GM11168 (cell line): ENCODE measurements around the gene LRRC75A.
"Not testable (repeated sequence)": the region's sequence is repeated elsewhere in the genome, so short reads cannot be mapped to it uniquely, and the experiment has no call there.

Experiments used
- in situ Hi-C: fragments of 300-500 bp; cut with MboI; formaldehyde crosslinking; loops from one replicate; pipeline ENCODE4 v1.12.0; 2022; ENCODE audit warnings: low sequenced_read_pairs; ENCODE audit not compliant: unreplicated experiment

The LRRC75A gene

DNA sequence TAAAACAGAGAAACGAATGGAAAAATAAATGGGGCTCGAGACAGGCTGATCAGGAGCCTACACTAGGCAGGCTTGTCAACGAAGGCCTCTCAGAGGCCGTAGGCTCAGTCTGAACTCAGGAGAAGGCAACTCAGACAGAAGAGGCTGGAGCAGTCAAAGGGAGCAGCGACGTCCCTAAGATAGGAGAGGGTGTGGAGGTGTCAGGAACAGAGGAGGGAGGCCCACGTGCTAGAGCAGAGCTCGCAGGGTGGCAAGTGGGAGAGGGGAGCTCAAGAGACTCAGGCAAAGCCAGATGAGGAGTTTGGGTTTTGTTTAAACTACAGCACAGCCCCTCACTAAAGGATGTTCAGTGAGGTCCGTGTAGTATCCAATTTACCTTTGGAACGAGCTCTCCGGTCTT lies 32.7 kb downstream of the LRRC75A start:
- in situ Hi-C loops: no loop called here

DNA sequence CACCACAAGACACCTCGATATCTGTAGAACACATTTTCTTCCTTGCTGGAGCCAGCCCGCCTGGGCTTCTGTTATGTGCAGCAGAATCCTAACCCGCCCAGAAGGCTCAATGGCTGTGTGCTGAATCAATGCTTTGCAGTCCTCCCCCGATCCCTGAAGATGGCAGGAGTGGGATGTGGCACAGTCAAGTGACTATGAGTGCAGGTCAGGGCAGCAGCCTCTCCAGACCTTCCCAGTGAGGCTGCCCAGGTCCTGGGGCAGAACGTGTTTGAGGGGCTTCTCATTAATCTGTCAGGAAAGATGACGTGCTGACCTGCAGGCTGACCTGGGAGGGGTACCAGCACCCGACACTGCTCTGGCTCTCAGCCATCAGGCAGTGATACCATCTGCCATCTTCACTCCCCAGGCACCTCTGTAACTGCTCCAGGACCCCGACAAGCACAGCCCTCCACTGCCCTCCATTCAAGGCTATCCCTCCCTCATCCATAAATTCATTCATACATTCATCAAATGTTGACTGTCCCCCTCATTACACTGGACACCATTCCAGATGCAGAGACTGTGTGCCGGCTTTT lies 35.2 kb downstream of the LRRC75A start:
- in situ Hi-C loops: no loop called here

DNA sequence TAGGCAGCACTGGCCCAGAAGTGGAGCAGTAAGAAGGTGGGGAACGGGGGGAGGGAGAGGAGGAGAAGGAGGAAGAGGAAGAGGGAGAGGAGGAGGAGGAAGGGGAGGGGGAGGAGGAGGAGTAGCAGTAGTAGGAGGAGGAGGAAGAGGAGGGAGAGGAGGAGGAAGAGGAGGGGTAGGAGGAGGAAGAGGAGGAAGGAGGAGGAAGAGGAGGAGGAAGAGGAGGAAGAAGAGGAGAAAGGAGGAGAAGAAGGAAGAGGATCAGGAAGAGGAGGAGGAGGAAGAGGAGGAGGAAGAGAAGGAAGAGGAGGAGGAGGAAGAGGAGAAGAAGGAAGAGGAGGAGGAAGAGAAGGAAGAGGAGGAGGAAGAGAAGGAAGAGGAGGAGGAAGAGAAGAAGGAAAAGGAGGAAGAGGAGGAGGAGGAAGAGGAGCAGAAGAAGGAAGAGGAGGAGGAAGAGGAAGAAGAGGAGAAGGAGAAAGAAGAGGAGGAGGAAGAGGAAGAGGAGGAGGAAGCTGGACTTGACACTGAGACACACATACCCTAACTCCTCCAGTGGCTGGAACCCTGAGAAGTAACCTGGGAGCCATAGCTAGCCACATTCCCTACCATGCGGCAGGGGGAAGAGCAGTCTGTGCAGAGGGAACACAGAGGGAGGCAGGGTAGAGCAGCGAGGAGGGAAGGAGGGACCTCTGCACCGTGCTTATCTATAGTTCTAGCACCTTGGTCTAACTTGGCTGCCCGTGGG lies 35.8 kb downstream of the LRRC75A start:
- in situ Hi-C loops: no loop called here

DNA sequence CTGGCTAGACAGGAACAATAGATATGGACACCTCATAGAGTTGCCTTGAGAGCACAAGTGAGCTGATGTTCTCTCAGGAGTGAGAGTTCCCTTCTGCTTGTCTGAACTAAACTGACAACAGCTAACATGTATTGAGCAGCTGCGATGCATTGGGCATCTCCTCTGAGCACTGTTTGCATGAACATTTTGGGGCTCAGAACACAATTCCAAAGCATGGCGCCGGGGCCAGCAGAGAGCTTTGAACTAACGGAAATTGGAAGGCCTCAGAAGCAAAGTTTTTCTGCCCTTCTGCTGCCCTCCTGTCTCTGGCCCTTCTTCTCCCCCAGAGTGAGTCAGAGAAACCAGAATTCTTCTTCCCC lies 38.5 kb downstream of the LRRC75A start:
- in situ Hi-C loops: no loop called here

DNA sequence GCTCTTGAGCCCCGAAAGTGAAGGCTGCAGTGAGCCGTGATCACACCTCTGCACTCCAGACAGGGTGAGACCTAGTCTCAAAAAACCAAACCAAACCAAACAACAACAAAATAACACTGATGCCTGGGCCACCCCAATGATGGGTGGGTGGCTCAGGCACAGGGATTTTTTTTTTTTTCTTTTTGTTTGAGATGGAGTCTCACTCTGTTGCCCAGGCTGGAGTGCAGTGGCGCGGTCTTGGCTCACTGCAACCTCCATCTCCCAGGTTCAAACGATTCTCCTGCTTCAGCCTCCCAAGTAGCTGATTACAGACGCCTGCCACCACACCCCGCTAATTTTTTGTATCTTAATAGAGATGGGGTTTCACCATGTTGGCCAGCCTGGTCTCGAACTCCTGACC lies 39.7 kb downstream of the LRRC75A start:
- in situ Hi-C loops: not testable (repeated sequence)

DNA sequence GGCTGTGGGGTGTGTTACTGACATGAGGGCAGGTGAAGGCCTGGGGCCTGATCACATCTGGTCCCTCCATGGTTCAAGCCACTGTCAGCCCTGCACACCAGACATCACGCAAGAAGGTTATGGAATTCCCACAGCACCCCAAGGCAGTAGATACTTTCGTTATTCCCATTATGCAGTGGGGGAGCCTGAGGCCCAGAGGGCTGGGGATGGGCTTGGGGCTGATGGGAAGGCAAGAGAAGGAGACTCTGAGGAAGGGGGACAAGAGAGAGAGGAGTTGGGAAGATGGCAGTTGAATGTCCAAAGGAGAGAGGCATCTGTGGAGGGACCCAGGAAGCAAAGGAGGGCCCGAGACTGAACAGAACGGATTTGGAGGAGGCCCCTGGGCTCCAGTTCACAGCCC lies 42.0 kb downstream of the LRRC75A start:
- in situ Hi-C loops: no loop called here

DNA sequence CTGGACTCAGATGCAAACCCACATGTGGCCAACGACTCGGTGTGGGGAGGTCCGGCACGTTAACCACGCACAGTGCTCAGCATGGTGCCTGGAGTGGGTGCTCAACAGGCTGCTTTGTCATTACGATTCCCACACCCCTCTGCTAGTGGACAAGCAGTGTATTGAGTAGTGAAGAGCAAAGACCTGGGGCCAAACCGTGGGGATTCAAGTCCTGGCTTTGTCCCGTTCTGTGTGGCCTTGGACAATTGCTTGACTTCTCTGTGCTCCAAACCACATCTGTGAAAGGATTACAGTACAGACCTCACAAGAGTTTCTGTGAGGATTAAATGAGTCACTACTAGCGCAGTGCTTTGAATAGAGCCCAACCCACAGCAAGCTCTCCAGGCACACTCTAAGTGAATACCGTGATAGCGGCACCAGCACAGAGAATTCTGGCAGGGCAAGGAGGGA lies 42.8 kb downstream of the LRRC75A start:
- in situ Hi-C loops: no loop called here

DNA sequence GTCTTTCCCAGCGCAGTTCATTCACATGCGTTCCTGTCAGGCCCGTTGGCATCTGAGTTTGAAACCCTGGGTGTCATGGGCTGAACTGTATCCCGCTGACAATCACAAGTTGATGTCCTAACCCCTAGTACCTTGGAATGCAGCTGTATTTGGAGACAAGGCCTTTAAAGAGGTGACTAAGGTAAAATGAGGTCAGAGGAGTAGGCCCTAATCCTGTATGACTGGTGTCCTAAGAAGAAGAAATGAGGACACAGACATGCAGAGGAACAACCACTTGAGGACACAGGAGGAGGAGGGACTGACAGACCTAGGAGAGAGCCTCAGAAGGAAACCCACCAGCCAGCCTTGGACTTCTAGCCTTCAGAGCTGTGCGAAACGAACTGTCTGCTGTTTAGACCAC lies 43.5 kb downstream of the LRRC75A start:
- in situ Hi-C loops: no loop called here

DNA sequence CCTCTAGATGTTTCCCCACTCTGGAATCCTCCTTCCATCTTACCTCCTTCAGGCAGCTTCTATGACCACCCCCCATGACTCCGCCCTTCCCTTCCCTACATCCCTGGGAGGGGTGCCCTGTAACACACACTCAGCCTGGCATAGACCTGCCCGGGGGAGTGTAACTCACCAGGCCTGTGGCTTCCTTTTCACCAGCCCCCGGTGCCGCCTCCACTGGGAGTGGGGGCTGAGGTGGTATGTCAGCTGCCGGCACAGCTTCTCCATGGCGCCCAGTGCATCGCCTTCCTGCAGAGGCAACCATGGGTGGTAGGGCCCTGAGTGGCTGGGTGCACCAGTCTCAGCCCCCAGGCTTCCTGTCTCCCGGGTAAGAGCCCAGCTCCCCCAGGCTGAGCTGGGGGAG lies 44.3 kb downstream of the LRRC75A start:
- in situ Hi-C loops: no loop called here

DNA sequence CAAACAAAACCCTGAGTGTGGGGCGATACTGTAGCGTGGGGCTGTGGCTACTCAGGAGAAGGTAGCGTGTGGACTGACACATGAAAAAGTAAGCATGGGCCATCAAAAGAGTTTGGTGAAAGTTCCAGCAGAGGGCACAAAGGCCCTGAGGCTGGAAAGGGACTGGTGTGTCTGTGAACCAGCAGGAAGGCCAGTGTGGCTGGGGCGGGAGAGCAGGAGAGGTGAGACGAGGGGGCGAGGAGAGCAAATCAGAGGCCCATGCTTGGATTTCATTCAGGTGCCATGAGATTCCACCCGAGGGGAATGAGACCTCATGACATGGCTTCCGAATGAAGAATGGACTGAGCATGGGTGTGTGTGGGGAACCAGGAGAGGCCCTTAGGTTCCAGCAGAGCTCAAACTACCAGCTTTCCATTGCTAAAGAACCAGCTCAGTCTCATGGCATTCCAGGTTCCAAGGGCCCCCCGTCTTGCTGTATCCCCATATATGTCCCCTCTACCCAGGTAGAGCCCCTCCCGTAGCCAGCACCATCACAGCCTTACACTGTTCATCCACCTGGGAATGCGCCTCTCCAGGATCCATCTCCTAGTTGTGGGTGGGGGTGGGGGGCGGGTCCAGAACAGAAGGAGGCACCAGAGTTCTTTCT lies 45.5 kb downstream of the LRRC75A start:
- in situ Hi-C loops: no loop called here

DNA sequence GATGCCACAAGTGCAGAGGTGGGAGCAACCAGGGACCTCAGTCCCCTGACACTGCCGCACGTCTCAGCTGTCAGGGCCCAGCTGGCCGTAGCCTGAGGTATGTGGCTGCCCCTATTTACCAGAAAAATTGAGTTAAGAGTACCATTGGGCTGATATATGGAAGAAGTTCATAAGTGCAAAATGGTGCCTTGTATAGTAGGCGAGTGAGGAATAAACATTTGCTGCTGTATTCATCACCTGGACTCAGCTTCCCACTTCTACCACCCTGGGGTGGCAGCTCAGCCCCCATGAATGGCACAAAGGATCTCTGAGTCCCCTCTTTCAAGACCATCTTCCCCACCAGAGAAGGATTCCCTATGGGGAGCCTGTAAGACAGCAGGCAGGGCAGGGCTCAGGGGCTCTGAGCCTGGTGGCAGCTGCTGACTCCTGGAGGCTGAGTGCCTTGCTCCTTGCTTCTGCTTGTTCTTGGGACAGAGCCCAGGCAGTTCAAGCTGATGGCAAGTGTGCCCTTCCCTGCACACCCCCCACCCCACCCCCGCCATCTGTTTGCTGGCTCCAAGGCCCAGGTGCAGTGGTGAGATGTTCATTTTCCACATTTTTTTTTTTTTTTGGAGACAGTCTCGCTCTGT lies 47.6 kb downstream of the LRRC75A start:
- in situ Hi-C loops: no loop called here

DNA sequence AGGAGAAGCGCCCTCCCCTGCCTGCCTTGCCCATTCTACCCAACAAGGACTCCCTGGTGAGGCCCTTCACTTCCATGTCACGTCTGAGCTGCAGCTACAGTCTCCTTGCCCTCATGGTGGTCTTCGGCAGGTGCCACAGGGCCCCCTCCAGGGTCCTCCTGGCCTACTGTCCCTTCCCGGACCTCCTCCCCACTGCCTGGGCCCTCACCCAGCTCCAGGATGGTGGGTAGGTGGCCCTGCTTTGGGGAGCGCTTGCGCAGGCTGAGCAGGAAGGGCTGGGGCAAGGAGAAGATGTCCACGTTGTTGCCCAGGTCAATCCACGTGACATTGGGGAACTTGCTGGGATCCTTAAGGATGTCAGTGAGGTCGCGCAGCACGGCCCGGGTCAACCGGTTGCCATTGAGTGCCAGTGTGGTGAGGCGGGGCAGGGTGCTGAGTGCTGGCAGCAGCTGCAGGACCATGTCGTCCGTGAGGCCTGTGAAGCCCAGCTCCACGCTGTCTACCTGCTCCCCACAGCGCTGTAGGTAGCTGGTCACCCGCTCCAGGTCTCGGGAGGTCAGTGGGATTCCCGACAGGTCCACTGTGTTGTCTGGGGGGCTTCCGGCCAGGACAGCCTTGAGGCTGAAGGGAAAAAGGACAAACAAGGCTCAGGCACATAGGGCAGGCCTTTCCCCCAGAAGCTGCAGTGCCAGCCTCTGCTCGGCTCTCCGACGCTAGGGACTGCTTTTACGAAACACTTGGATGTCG lies 48.3 kb downstream of the LRRC75A start:
- in situ Hi-C loops: no loop called here

DNA sequence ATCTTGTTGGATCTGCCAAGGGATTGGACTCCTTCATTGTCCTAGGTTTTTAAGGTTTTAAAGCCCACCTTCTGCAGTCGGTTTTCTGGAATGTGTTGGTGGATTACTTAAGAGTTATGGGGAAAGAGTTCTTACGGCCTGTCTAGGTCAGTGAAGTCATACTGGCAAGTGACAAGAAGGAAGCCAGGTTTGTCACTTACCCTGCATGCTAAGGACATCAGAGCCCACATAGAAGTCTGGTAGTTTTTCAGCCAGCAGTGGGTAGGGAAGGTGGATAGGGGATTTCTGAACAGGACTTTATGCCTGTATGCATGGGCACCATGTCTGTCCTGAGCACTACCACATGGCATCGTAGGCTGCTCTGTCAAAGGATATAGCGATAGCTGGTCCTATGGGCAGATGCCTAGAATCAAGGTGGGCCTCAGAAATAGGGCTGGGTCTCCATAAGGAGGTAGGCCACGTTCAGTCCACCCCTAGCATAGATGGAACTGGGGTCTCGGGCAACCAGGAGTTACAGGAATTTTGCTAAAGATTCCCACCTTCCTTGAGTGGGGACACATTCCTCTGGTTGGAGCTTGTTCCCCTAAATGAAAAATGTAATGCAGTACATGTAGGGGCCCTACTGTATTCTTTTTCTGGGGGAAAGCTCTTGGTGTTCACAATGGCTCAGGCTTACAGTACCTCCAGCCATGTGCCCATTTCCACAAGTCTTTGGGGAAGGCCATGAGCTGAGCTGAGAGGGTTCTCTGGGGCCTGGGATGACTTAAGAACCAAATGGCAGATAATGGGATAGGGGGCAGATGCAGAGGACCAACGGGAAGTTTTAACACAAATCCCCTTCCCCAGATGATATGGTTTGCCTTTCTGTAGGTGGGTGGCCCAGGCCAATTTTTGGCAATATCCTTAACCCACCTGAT lies 49.1 kb downstream of the LRRC75A start:
- in situ Hi-C loops: no loop called here

DNA sequence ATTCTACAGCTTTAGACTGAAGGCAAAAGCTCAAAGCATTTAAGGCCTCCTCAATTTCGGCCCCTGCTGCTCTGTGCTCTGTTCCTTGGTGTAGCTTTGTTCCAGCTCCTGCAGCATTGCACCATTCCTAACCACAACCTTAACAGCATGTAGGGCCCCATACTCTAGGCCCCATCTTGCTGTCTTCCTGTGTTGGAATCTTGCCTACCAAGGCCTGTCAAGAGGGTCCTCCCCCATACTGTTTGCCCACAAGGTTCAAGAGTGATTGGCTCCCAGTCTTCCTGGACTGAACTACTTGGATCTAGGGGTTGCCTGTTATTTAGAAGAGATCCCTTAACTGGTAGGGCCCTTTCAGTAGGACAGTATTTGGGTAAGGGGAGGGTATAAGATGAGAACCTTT lies 49.9 kb downstream of the LRRC75A start:
- in situ Hi-C loops: no loop called here

DNA sequence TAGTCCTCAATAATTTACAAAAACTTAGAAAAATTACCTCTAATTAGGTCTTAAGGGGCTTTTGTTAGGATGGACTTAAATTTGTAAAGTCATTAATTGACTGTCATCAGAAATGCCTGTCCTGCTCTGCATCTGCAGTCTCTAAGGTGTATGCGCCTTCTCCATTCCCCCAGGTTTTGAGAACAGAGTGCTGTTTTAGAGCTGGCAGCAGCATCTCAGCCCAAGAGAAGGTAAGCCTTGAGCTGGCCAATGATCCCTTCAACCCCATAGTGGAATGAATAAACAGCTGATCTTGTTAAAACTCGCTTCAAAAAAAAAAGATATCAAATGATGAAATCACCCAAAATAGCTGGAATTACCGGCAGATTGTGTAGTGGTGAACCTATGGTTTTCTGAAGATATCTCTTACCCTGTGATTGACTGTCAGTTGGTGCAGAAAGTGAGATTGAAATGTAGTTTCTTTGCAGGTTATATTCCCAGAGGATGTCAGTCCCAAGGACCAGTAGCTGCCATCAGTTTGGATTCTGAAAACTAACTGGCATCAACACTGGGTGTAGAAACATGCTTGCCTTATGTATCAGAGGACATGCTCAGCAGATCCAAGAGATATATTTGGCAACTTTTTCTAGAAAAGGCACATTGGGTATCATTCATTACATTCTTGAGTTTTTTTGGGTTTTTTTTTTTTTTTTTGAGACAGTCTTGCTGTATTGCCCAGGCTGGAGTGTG lies 50.9 kb downstream of the LRRC75A start:
- in situ Hi-C loops: no loop called here

DNA sequence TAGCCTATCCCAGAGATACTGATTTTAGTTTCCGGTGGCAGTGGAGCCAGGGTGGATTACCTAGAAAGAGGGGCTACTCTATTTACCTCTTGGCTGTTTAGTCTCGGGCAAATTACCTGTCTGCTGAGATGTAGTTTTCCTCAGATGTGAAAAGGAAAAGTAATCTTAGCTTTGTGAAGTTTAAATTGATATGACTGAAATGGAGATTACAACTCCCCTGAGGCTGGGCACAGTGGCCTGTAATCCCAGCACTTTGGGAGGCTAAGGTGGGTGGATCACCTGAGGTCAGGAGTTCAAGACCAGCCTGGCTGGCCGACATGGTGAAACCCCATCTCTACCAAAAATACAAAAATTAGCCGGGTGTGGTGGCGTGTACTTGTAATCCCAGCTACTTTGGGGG lies 51.6 kb downstream of the LRRC75A start:
- in situ Hi-C loops: not testable (repeated sequence)

DNA sequence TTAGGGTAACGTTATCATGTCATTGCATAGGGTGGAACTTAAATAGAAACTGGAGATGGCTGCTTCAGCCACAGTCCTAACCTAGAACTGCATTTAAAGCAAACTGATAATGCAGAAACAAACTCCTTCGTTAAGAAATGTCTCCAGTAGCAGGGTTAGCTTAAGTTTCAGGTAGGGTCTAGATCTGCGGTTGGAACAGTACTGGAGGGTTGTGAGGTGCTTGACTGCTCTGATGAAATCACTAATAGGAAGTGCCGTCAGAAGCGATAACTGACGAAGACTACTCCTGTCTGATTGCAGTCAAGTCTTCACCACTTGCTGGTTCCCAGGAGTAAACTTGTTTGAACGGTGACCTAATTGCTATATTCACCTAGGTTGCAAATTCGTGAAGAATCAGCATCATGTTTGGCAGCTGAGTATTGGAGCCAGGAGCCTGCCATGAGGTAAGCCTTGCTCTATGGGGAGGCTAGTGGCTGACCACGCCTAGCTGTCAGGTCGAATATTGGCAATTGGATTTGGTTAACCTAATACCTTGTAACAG lies 52.1 kb downstream of the LRRC75A start:
- in situ Hi-C loops: no loop called here

DNA sequence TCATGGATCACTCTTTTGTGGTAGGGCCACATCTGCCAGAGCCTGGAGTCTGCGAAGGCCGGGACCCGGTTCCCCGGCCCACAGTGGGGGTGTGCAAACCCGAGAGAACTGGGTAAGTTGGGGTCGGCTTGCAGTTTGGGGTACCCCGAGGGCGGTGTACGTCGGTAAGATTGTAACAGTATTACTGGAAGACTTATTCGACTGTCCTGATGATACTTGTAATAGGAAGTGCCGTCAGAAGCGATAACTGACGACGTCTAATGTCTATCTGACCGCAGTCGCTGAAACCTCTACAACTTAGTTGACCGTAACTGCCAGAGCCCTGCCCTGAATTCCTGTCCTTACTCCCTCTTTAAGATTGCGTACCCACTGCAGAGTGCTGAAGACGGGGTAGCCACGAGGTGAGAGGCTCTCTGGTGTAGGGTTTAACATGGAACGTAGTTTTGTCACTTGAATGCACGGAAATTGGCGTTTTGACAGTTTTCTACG lies 52.6 kb downstream of the LRRC75A start:
- in situ Hi-C loops: no loop called here
